Measurements from ENCODE around the gene SPARCL1. TPM values are rescaled to one million over a fixed set of nuclear protein-coding genes. Genes with fewer than 3 reads are reported as not detected.

Gene SPARCL1
- total RNA-seq, 1 experiment from 2014 or later, result 0.37 TPM

GRCh38 chr4:87541521-87541920 lies 12.3 kb upstream of the SPARCL1 start:
- no peak for DNase-seq (ENCODE audit: low read depth)

- no peak for DNase-seq (ENCODE audit: low read depth)
Observed at GRCh38 chr4:87540146-87541058, 11.2 kb upstream of the SPARCL1 start.

GRCh38 chr4:87532907-87533306 lies 3.7 kb upstream of the SPARCL1 start:
- DNase-seq (ENCODE audit: low read depth), result no peak

GRCh38 chr4:87532109-87532508 lies 2.9 kb upstream of the SPARCL1 start:
- DNase-seq (ENCODE audit: low read depth), result no peak

GRCh38 chr4:87531621-87532020 lies 2.4 kb upstream of the SPARCL1 start:
- no peak for DNase-seq (ENCODE audit: low read depth)

- no peak for DNase-seq (ENCODE audit: low read depth)
Observed at GRCh38 chr4:87530868-87531267, 1.7 kb upstream of the SPARCL1 start.

GRCh38 chr4:87530229-87530628 lies 1.1 kb upstream of the SPARCL1 start:
- no peak for DNase-seq (ENCODE audit: low read depth)

- DNase-seq (ENCODE audit: low read depth), result no peak
Observed at GRCh38 chr4:87527431-87528220, 1.6 kb downstream of the SPARCL1 start.

- DNase-seq (ENCODE audit: low read depth), result no peak
Observed at GRCh38 chr4:87525636-87526295, 3.4 kb downstream of the SPARCL1 start.

- DNase-seq (ENCODE audit: low read depth), result no peak
Observed at GRCh38 chr4:87524456-87524855, 4.7 kb downstream of the SPARCL1 start.

GRCh38 chr4:87523307-87523706 lies 5.9 kb downstream of the SPARCL1 start:
- no peak for DNase-seq (ENCODE audit: low read depth)

- peak; percentile 86 for DNase-seq (ENCODE audit: low read depth)
Observed at GRCh38 chr4:87521757-87522374, 7.3 kb downstream of the SPARCL1 start.

GRCh38 chr4:87521319-87521718 lies 7.9 kb downstream of the SPARCL1 start:
- DNase-seq (ENCODE audit: low read depth), result no peak

GRCh38 chr4:87517621-87518020 lies 11.6 kb downstream of the SPARCL1 start:
- DNase-seq (ENCODE audit: low read depth), result no peak

GRCh38 chr4:87516683-87517082 lies 12.5 kb downstream of the SPARCL1 start:
- no peak for DNase-seq (ENCODE audit: low read depth)

GRCh38 chr4:87512400-87512799 lies 16.8 kb downstream of the SPARCL1 start:
- no peak for DNase-seq (ENCODE audit: low read depth)

- DNase-seq (ENCODE audit: low read depth), result no peak
Observed at GRCh38 chr4:87511500-87511899, 17.7 kb downstream of the SPARCL1 start.

GRCh38 chr4:87510747-87511146 lies 18.4 kb downstream of the SPARCL1 start:
- no peak for DNase-seq (ENCODE audit: low read depth)

- peak; percentile 80 for DNase-seq (ENCODE audit: low read depth)
Observed at GRCh38 chr4:87506974-87507701, 22.0 kb downstream of the SPARCL1 start.

- DNase-seq (ENCODE audit: low read depth), result no peak
Observed at GRCh38 chr4:87505862-87506261, 23.3 kb downstream of the SPARCL1 start.

GRCh38 chr4:87502580-87503238 lies 26.5 kb downstream of the SPARCL1 start:
- DNase-seq (ENCODE audit: low read depth), result peak; percentile 81

Data from M059J (cell line).